Measurements from ENCODE around the gene GGA1. TPM values are rescaled to one million over a fixed set of nuclear protein-coding genes. Genes with fewer than 3 reads are reported as not detected.

Gene GGA1
- total RNA-seq, 1 donor from 2014 or later = 27.5 TPM

- no peak for DNase-seq
- Histone ChIP-seq H3K27me3 (ENCODE audit: low read depth) (peaks cover 16% of the 10 kb centered on the region), H3K4me3 (no peak overlapping the region), H3K4me1 (peaks cover 36% of the 10 kb centered on the region), H3K36me3 (no peaks in the 10 kb centered on the region), H3K9me3 (replicated peaks) (no peaks in the 10 kb centered on the region), H3K27ac (replicated peaks) (no peak overlapping the region)
- intact Hi-C loops (cut with micrococcal nuclease) = loop anchor here (10.0 kb wide), 1 partner anchor 153 kb away; no protein-coding TSS in a partner anchor
- TF ChIP-seq CTCF (IDR thresholded peaks at IDR 0.05; ENCODE audit: borderline replicate concordance) = no peak
Observed at GRCh38 chr22:37641561-37641949, 32.9 kb downstream of the GGA1 start.

- TF ChIP-seq CTCF (IDR thresholded peaks at IDR 0.05; ENCODE audit: borderline replicate concordance) = peak; percentile 97
- peak; percentile 87 for DNase-seq
- peaks cover 16% of the 10 kb centered on the region for H3K27me3 ChIP-seq (ENCODE audit: low read depth)
- H3K9me3 ChIP-seq (replicated peaks) = no peaks in the 10 kb centered on the region
- no peaks in the 10 kb centered on the region for H3K36me3 ChIP-seq
- peaks cover 34% of the 10 kb centered on the region for H3K4me1 ChIP-seq
- no peak overlapping the region for H3K4me3 ChIP-seq
- H3K27ac ChIP-seq (replicated peaks) = no peak overlapping the region
- intact Hi-C loops (cut with micrococcal nuclease) = loop anchor here (10.0 kb wide), 1 partner anchor 151 kb away; no protein-coding TSS in a partner anchor
Observed at GRCh38 chr22:37643225-37643847, 34.7 kb downstream of the GGA1 start.

- intact Hi-C loops (cut with micrococcal nuclease) = loop anchor here (10.0 kb wide), 1 partner anchor 147 kb away; no protein-coding TSS in a partner anchor
- no peak overlapping the region for H3K27ac ChIP-seq (replicated peaks)
- H3K4me3 ChIP-seq = no peak overlapping the region
- no peak for DNase-seq
- TF ChIP-seq CTCF (IDR thresholded peaks at IDR 0.05; ENCODE audit: borderline replicate concordance) = no peak
- H3K9me3 ChIP-seq (replicated peaks) = no peaks in the 10 kb centered on the region
- H3K36me3 ChIP-seq = no peaks in the 10 kb centered on the region
- H3K4me1 ChIP-seq = peaks cover 8% of the 10 kb centered on the region
- no peaks in the 10 kb centered on the region for H3K27me3 ChIP-seq (ENCODE audit: low read depth)
Observed at GRCh38 chr22:37647317-37647716, 38.7 kb downstream of the GGA1 start.

GRCh38 chr22:37647928-37648327 lies 39.3 kb downstream of the GGA1 start:
- Histone ChIP-seq H3K27me3 (ENCODE audit: low read depth) (no peaks in the 10 kb centered on the region), H3K36me3 (no peaks in the 10 kb centered on the region), H3K27ac (replicated peaks) (no peak overlapping the region), H3K9me3 (replicated peaks) (no peaks in the 10 kb centered on the region), H3K4me3 (no peak overlapping the region), H3K4me1 (peaks cover 8% of the 10 kb centered on the region)
- TF ChIP-seq CTCF (IDR thresholded peaks at IDR 0.05; ENCODE audit: borderline replicate concordance) = no peak
- intact Hi-C loops (cut with micrococcal nuclease) = loop anchor here (10.0 kb wide), 1 partner anchor 147 kb away; no protein-coding TSS in a partner anchor
- DNase-seq = no peak

GRCh38 chr22:37650463-37651136 lies 42.0 kb downstream of the GGA1 start:
- intact Hi-C loops (cut with micrococcal nuclease) = no loop called here
- no peak overlapping the region for H3K4me3 ChIP-seq
- no peak for DNase-seq
- H3K27ac ChIP-seq (replicated peaks) = no peak overlapping the region
- H3K4me1 ChIP-seq = no peaks in the 10 kb centered on the region
- no peaks in the 10 kb centered on the region for H3K9me3 ChIP-seq (replicated peaks)
- H3K27me3 ChIP-seq (ENCODE audit: low read depth) = no peaks in the 10 kb centered on the region
- H3K36me3 ChIP-seq = no peaks in the 10 kb centered on the region
- no peak for TF ChIP-seq CTCF (IDR thresholded peaks at IDR 0.05; ENCODE audit: borderline replicate concordance)
